Mesendoderm (in vitro differentiated cells): ENCODE results near the gene INSL3.
"Not testable (repeated sequence)": the region's sequence is repeated elsewhere in the genome, so short reads cannot be mapped to it uniquely, and the experiment has no call there.

Experiments used
- DNase-seq: peaks from one replicate; pipeline ENCODE4 v3.0.0; 2013
- H2AK5ac ChIP-seq: 2 replicates; pipeline ENCODE4 v1.6.1; 2013; ENCODE audit warnings: low read length, inconsistent platforms
- H2BK120ac ChIP-seq: 2 replicates; pipeline ENCODE4 v1.6.1; 2013; ENCODE audit warnings: low read depth, mild to moderate bottlenecking, low read length, moderate library complexity, mixed read lengths
- H2BK15ac ChIP-seq: replicated peaks from 2 replicates; pipeline ENCODE4 v1.6.1; 2013; ENCODE audit warnings: low read depth, mild to moderate bottlenecking, moderate library complexity
- H2BK5ac ChIP-seq: 2 replicates; pipeline ENCODE4 v1.6.1; 2013; ENCODE audit warnings: low read length, inconsistent platforms
- H3K18ac ChIP-seq: 2 replicates; pipeline ENCODE4 v1.6.1; 2013; ENCODE audit warnings: mild to moderate bottlenecking, low read length, mixed read lengths
- H3K23ac ChIP-seq: one replicate; pipeline ENCODE4 v1.6.1; 2013; ENCODE audit warnings: low read length
- H3K27ac ChIP-seq: 2 replicates; pipeline ENCODE4 v1.5.1; 2013; ENCODE audit warnings: low read depth, mild to moderate bottlenecking, inconsistent platforms, low read length, moderate library complexity
- H3K27me3 ChIP-seq: 2 replicates; pipeline ENCODE4 v1.6.1; 2013; ENCODE audit warnings: low read length, control low read depth, mild to moderate bottlenecking, inconsistent platforms; ENCODE audit not compliant: insufficient read depth, poor library complexity
- H3K36me3 ChIP-seq: 2 replicates; pipeline ENCODE4 v1.6.1; 2013; ENCODE audit warnings: low read length, inconsistent platforms; ENCODE audit not compliant: control insufficient read depth, insufficient read depth
- H3K4ac ChIP-seq: one replicate; pipeline ENCODE4 v1.6.1; 2013; ENCODE audit warnings: low read depth, mild to moderate bottlenecking, low read length, moderate library complexity
- H3K4me1 ChIP-seq: 2 replicates; pipeline ENCODE4 v1.6.1; 2013; ENCODE audit warnings: low read depth, low read length, inconsistent platforms; ENCODE audit not compliant: control insufficient read depth
- H3K4me2 ChIP-seq: 2 replicates; pipeline ENCODE4 v1.6.1; 2013; ENCODE audit warnings: low read length
- H3K4me3 ChIP-seq: 2 replicates; pipeline ENCODE4 v1.5.1; 2013; ENCODE audit warnings: mild to moderate bottlenecking, low read length
- H3K56ac ChIP-seq: one replicate; pipeline ENCODE4 v1.6.1; 2013; ENCODE audit warnings: low read length
- H3K79me1 ChIP-seq: 2 replicates; pipeline ENCODE4 v1.6.1; 2013; ENCODE audit warnings: low read length, inconsistent platforms
- H3K79me2 ChIP-seq: 2 replicates; pipeline ENCODE4 v1.6.1; 2013; ENCODE audit warnings: mild to moderate bottlenecking, low read length; ENCODE audit not compliant: control insufficient read depth, insufficient read depth
- H3K9ac ChIP-seq: 2 replicates; pipeline ENCODE4 v1.6.1; 2013; ENCODE audit warnings: low read length, inconsistent platforms
- H4K5ac ChIP-seq: one replicate; pipeline ENCODE4 v1.6.1; 2013; ENCODE audit warnings: low read length
- H4K8ac ChIP-seq: one replicate; pipeline ENCODE4 v1.6.1; 2013; ENCODE audit warnings: low read depth, mild to moderate bottlenecking, control low read depth, low read length, moderate library complexity
- WGBS: extraction: QIAGEN DNeasy Blood & Tissue Kit; methylation state at CpG from one replicate; pipeline ENCODE4 v1.1.7; 2013; ENCODE audit warnings: low lambda C conversion rate, missing lambda C conversion rate; ENCODE audit not compliant: insufficient coverage; ENCODE audit errors: extremely low coverage; 5-methylcytosine and 5-hydroxymethylcytosine counted together

Gene INSL3

GRCh38 chr19:17802137-17802858 is 19.0 kb downstream of the INSL3 start:
- H3K4me2 ChIP-seq: no peak overlapping the region
- H3K36me3 ChIP-seq: no peaks in the 10 kb centered on the region
- no peak overlapping the region for H3K56ac ChIP-seq
- no CpG with 5 or more reads among the region's 12 CpGs for WGBS
- no peaks in the 10 kb centered on the region for H3K27me3 ChIP-seq
- DNase-seq: no peak
- no peaks in the 10 kb centered on the region for H3K79me1 ChIP-seq
- no peak overlapping the region for H3K4me3 ChIP-seq
- no peaks in the 10 kb centered on the region for H3K4me1 ChIP-seq
- H4K8ac ChIP-seq: no peak overlapping the region
- H3K9ac ChIP-seq: no peak overlapping the region
- H3K27ac ChIP-seq: no peak overlapping the region
- H2BK120ac ChIP-seq: no peak overlapping the region
- no peak overlapping the region for H4K5ac ChIP-seq
- H2AK5ac ChIP-seq: no peak overlapping the region
- H3K18ac ChIP-seq: no peak overlapping the region
- no peak overlapping the region for H2BK15ac ChIP-seq
- H3K23ac ChIP-seq: no peak overlapping the region
- no peak overlapping the region for H3K4ac ChIP-seq
- no peak overlapping the region for H2BK5ac ChIP-seq
- H3K79me2 ChIP-seq: no peaks in the 10 kb centered on the region

GRCh38 chr19:17798599-17798998 is 22.7 kb downstream of the INSL3 start:
- H3K9ac ChIP-seq, H2BK5ac ChIP-seq, H3K27ac ChIP-seq, H3K23ac ChIP-seq, H3K36me3 ChIP-seq, H2BK120ac ChIP-seq, H4K5ac ChIP-seq, H3K18ac ChIP-seq, DNase-seq, H3K4me2 ChIP-seq, H3K4me3 ChIP-seq, H3K79me2 ChIP-seq, H3K4ac ChIP-seq, H3K56ac ChIP-seq, H3K79me1 ChIP-seq, H2BK15ac ChIP-seq, H3K4me1 ChIP-seq, H2AK5ac ChIP-seq, H4K8ac ChIP-seq, H3K27me3 ChIP-seq: not testable (repeated sequence)
- WGBS: no CpG with 5 or more reads among the region's 3 CpGs

DNA sequence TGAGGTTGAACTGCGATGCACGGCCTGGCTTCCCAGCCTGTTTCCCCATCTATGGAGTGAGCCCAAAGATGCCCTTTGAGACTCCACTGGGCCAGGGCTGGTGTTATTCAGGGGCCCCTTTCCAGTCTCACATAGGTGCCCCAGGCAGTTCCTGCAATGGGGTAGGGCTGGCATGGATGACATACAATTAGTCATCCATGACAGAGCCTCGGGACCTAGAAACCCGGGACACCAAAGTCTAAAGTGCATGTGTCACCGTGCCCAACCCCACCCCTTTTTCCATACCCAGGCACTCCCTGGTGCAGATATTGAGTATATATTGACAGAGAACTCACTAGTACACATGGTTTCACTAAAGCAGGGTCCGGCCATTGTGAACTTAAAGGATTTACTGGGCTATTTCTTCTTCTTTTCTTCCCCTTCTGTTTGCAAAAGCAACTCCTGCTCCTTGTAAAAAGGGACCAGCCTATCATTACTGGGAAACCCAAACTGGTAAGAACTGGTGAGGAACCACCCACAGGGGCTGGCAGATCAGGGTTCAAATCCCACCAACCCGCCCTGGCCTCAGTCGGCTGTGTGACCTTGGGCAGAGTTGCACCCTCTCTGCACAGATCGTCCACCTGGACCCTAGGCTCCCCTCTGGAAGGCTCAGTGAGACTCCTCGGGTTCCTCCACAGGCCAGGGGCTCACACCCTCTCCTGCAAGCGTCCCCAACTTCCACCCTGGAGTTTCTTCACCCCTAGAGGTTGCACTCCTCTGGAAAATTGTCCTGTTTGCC is 23.7 kb downstream of the INSL3 start:
- Histone ChIP-seq H3K4me1 (no peaks in the 10 kb centered on the region), H3K79me1 (no peaks in the 10 kb centered on the region), H2BK120ac (no peak overlapping the region), H3K9ac (no peak overlapping the region), H3K4me2 (no peak overlapping the region), H3K79me2 (no peaks in the 10 kb centered on the region), H4K8ac (no peak overlapping the region), H3K27me3 (no peaks in the 10 kb centered on the region), H2AK5ac (no peak overlapping the region), H3K18ac (no peak overlapping the region), H4K5ac (no peak overlapping the region), H3K23ac (no peak overlapping the region), H3K4ac (no peak overlapping the region), H3K56ac (no peak overlapping the region), H3K36me3 (no peaks in the 10 kb centered on the region), H3K27ac (no peak overlapping the region), H3K4me3 (no peak overlapping the region), H2BK15ac (no peak overlapping the region), H2BK5ac (no peak overlapping the region)
- DNase-seq: no peak
- WGBS: no CpG with 5 or more reads among the region's 11 CpGs

- H3K9ac ChIP-seq: no peak overlapping the region
- H3K27me3 ChIP-seq: no peaks in the 10 kb centered on the region
- no peak overlapping the region for H3K23ac ChIP-seq
- H3K4me1 ChIP-seq: no peaks in the 10 kb centered on the region
- no peaks in the 10 kb centered on the region for H3K79me1 ChIP-seq
- no peak overlapping the region for H2BK120ac ChIP-seq
- H2AK5ac ChIP-seq: no peak overlapping the region
- WGBS: no CpG with 5 or more reads among the region's 1 CpG
- no peak overlapping the region for H3K4me3 ChIP-seq
- no peaks in the 10 kb centered on the region for H3K36me3 ChIP-seq
- DNase-seq: no peak
- H4K8ac ChIP-seq: no peak overlapping the region
- H3K4ac ChIP-seq: no peak overlapping the region
- H2BK5ac ChIP-seq: no peak overlapping the region
- no peak overlapping the region for H3K18ac ChIP-seq
- H3K56ac ChIP-seq: no peak overlapping the region
- no peak overlapping the region for H3K27ac ChIP-seq
- no peak overlapping the region for H2BK15ac ChIP-seq
- no peaks in the 10 kb centered on the region for H3K79me2 ChIP-seq
- no peak overlapping the region for H3K4me2 ChIP-seq
- no peak overlapping the region for H4K5ac ChIP-seq
Observed at GRCh38 chr19:17796838-17797423, 24.4 kb downstream of the INSL3 start.

DNA sequence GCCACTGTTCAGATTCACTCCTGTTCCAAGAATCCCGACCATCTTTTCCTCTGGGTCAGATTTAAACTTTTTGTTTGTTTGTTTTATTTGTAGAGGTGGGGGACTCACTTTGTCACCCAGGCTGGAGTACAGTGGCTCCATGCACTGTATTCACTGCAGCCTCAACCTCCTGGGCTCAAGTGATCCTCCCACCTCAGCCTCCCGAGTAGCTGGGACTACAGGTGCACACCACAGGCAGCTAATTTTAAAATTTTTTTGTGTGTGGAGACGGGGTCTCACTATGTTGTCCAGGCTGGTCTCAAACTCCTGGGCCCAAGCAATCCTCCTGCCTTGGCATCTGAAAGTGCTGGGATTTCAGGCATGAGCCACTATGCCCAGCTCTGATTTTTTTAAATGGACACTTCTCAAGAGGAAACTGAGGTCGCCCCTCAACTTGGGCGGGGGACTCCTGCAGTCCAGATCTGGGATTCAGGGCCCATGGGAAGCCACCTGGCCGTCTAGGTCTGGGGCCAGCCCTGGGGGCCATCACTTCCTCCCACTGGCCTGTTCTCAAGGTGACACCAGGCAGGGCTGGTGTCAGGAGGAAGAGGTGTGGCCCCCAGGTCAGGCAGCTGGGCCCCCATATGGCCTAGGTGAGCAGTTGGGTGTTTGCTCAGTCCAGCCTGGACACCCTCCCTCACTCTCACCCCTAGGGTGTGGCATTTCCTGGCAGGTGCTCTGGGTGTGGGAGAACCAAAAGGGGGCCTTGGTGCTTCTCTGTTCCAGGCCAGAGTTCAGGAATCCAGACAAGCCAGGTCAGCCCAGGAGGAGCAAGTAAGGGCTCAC is 25.1 kb downstream of the INSL3 start:
- no peak overlapping the region for H4K5ac ChIP-seq
- H2AK5ac ChIP-seq: no peak overlapping the region
- DNase-seq: no peak
- H3K79me2 ChIP-seq: no peaks in the 10 kb centered on the region
- H3K27ac ChIP-seq: no peak overlapping the region
- no peak overlapping the region for H2BK15ac ChIP-seq
- no peak overlapping the region for H2BK5ac ChIP-seq
- no peak overlapping the region for H3K4me2 ChIP-seq
- no peak overlapping the region for H3K18ac ChIP-seq
- no peak overlapping the region for H3K9ac ChIP-seq
- no peaks in the 10 kb centered on the region for H3K4me1 ChIP-seq
- H3K36me3 ChIP-seq: no peaks in the 10 kb centered on the region
- H3K79me1 ChIP-seq: no peaks in the 10 kb centered on the region
- no peak overlapping the region for H3K4me3 ChIP-seq
- H3K23ac ChIP-seq: no peak overlapping the region
- no peak overlapping the region for H4K8ac ChIP-seq
- no peak overlapping the region for H3K56ac ChIP-seq
- H3K27me3 ChIP-seq: no peaks in the 10 kb centered on the region
- H3K4ac ChIP-seq: no peak overlapping the region
- WGBS: no CpG with 5 or more reads among the region's 6 CpGs
- no peak overlapping the region for H2BK120ac ChIP-seq
